H1 (cell line): ENCODE results near the gene IL12RB2. TPM values are rescaled to one million over a fixed set of nuclear protein-coding genes. Genes with fewer than 3 reads are reported as not detected.

Source experiments
- CTCF ChIA-PET: fragments of 300-600 bp; sonication (Branson Sonifier 250); formaldehyde crosslinking; loops from one replicate; lab custom pipeline; 2021; ENCODE audit not compliant: partially characterized antibody; lab: Charles Lee
- POLR2A ChIA-PET: fragments of 300-600 bp; sonication (Branson Sonifier 250); formaldehyde crosslinking; loops from one replicate; lab custom pipeline; 2021; ENCODE audit warnings: inconsistent platforms; ENCODE audit not compliant: partially characterized antibody; lab: Charles Lee
- DNase-seq, 2 experiments: peaks; one replicate each; pipeline versions ENCODE4 v3.0.0 to v3.0.0-alpha.2; 2010 to 2022; ENCODE audit warnings: low spot score in 2 of 2, low read depth in 1 of 2, mixed read lengths in 1 of 2
- FAIRE-seq: peaks from 2 replicates; lab custom pipeline; 2011; peaks lifted over from hg19 to GRCh38; lab: Jason Lieb, UNC
- H2AFZ ChIP-seq: 2 replicates; pipeline ENCODE4 v1.8.1; 2012; ENCODE audit warnings: low read length, inconsistent platforms
- H2AK5ac ChIP-seq: 2 replicates; pipeline ENCODE4 v1.6.1; 2013; ENCODE audit warnings: low read depth, low read length
- H2BK120ac ChIP-seq: replicated peaks from 2 replicates; pipeline ENCODE3; 2013; ENCODE audit warnings: low read depth, low read length, inconsistent platforms
- H2BK12ac ChIP-seq: 2 replicates; pipeline ENCODE4 v1.6.1; 2013; ENCODE audit warnings: low read depth, low read length
- H2BK15ac ChIP-seq: 2 replicates; pipeline ENCODE4 v1.6.1; 2013; ENCODE audit warnings: low read length
- H2BK20ac ChIP-seq: 2 replicates; pipeline ENCODE4 v1.6.1; 2013; ENCODE audit warnings: low read length
- H2BK5ac ChIP-seq: 2 replicates; pipeline ENCODE4 v1.6.1; 2013; ENCODE audit warnings: low read depth, low read length
- H3K14ac ChIP-seq: 2 replicates; pipeline ENCODE4 v1.6.1; 2013; ENCODE audit warnings: inconsistent platforms; ENCODE audit not compliant: insufficient read length
- H3K18ac ChIP-seq: 2 replicates; pipeline ENCODE4 v1.6.1; 2013; ENCODE audit warnings: low read length; ENCODE audit errors: extremely low read depth
- H3K23ac ChIP-seq: 2 replicates; pipeline ENCODE4 v1.6.1; 2013; ENCODE audit warnings: inconsistent platforms; ENCODE audit not compliant: insufficient read length
- H3K23me2 ChIP-seq: 2 replicates; pipeline ENCODE4 v1.6.1; 2013; ENCODE audit warnings: low read depth, low read length
- H3K27ac ChIP-seq: 2 replicates; pipeline ENCODE4 v1.6.1; 2011; ENCODE audit warnings: low read depth, low read length, inconsistent platforms
- H3K27me3 ChIP-seq, 4 experiments: replicated peaks in 1 of 4; 1 replicate in 1 of 4; 2 replicates in 3 of 4; pipeline versions ENCODE4 v1.6.1 to v1.8.1; 2011 to 2013; ENCODE audit warnings: low read length in 3 of 4, mild to moderate bottlenecking in 3 of 4, inconsistent platforms in 2 of 4, mixed read lengths in 2 of 4, moderate library complexity in 1 of 4; ENCODE audit not compliant: control insufficient read depth in 3 of 4, insufficient read depth in 3 of 4; ENCODE audit errors: extremely low read depth in 1 of 4
- H3K36me3 ChIP-seq, 4 experiments: 2 replicates each; pipeline versions ENCODE4 v1.6.1 to v1.8.1; 2011 to 2013; ENCODE audit warnings: mild to moderate bottlenecking in 4 of 4, low read length in 3 of 4, moderate library complexity in 2 of 4, control low read depth in 1 of 4, inconsistent platforms in 1 of 4; ENCODE audit not compliant: insufficient read depth in 4 of 4, control insufficient read depth in 2 of 4
- H3K4ac ChIP-seq: replicated peaks from 2 replicates; pipeline ENCODE3; 2013; ENCODE audit warnings: low read length, low read depth, mixed read lengths, inconsistent platforms; ENCODE audit not compliant: insufficient read length
- H3K4me1 ChIP-seq, 4 experiments: replicated peaks in 1 of 4; 1 replicate in 1 of 4; 2 replicates in 3 of 4; pipeline versions ENCODE4 v1.6.1 to v1.8.1; 2011 to 2013; ENCODE audit warnings: low read length in 3 of 4, inconsistent platforms in 2 of 4, mixed read lengths in 1 of 4; ENCODE audit not compliant: insufficient read depth in 4 of 4, control insufficient read depth in 3 of 4
- H3K4me2 ChIP-seq, 2 experiments: 2 replicates each; pipeline versions ENCODE4 v1.6.1 to v1.8.1; 2011 to 2013; ENCODE audit warnings: low read depth in 2 of 2, low read length in 2 of 2, control low read depth in 1 of 2, inconsistent platforms in 1 of 2, mild to moderate bottlenecking in 1 of 2; ENCODE audit not compliant: insufficient read depth in 1 of 2
- H3K4me3 ChIP-seq, 4 experiments: fragments of 200-600, 300-600 bp in 1 of 4; sonication (generic), shearing (Covaris generic), sonication (Bioruptor Twin) in 1 of 4; 2 replicates each; pipeline versions ENCODE4 v1.5.1 to v1.8.1; 2011 to 2016; ENCODE audit warnings: low read length in 4 of 4, low read depth in 3 of 4, control low read depth in 2 of 4, inconsistent platforms in 2 of 4, mild to moderate bottlenecking in 2 of 4, mixed read lengths in 1 of 4, moderate library complexity in 1 of 4; ENCODE audit not compliant: insufficient read depth in 2 of 4; ENCODE audit errors: extremely low read depth in 1 of 4
- H3K56ac ChIP-seq: replicated peaks from 2 replicates; pipeline ENCODE3; 2013; ENCODE audit warnings: low read depth, mild to moderate bottlenecking, mixed read lengths, low read length, inconsistent platforms; ENCODE audit not compliant: insufficient read length
- H3K79me1 ChIP-seq: 2 replicates; pipeline ENCODE4 v1.6.1; 2013; ENCODE audit warnings: low read depth, low read length, control low read depth
- H3K79me2 ChIP-seq, 2 experiments: 2 replicates each; pipeline versions ENCODE4 v1.6.1 to v1.8.1; 2012 to 2013; ENCODE audit warnings: low read length in 2 of 2, mild to moderate bottlenecking in 2 of 2, inconsistent platforms in 1 of 2; ENCODE audit not compliant: insufficient read depth in 2 of 2, control insufficient read depth in 1 of 2
- H3K9ac ChIP-seq, 4 experiments: replicated peaks in 1 of 4; 1 replicate in 1 of 4; 2 replicates in 3 of 4; pipeline versions ENCODE4 v1.6.1 to v1.8.1; 2011 to 2013; ENCODE audit warnings: low read depth in 3 of 4, low read length in 3 of 4, control low read depth in 2 of 4, mild to moderate bottlenecking in 2 of 4, moderate library complexity in 2 of 4, inconsistent platforms in 1 of 4; ENCODE audit errors: extremely low read depth in 1 of 4
- H3K9me3 ChIP-seq, 2 experiments: 2 replicates each; pipeline versions ENCODE4 v1.6.1 to v1.8.1; 2012 to 2013; ENCODE audit warnings: mild to moderate bottlenecking in 2 of 2, moderate library complexity in 2 of 2, control low read depth in 1 of 2, inconsistent platforms in 1 of 2, low read depth in 1 of 2, low read length in 1 of 2, mixed read lengths in 1 of 2; ENCODE audit not compliant: insufficient read depth in 2 of 2
- H4K20me1 ChIP-seq, 2 experiments: replicated peaks in 1 of 2; 2 replicates each; pipeline versions ENCODE3 to v1.8.1; 2011 to 2013; ENCODE audit warnings: inconsistent platforms in 2 of 2, low read length in 2 of 2, mild to moderate bottlenecking in 1 of 2; ENCODE audit not compliant: insufficient read depth in 2 of 2, control insufficient read depth in 1 of 2
- H4K5ac ChIP-seq: 2 replicates; pipeline ENCODE4 v1.6.1; 2013; ENCODE audit warnings: low read length, low read depth, mixed read lengths, inconsistent platforms; ENCODE audit not compliant: insufficient read length
- H4K8ac ChIP-seq: 2 replicates; pipeline ENCODE4 v1.8.0; 2013; ENCODE audit warnings: mild to moderate bottlenecking, moderate library complexity, low read length, inconsistent platforms; ENCODE audit not compliant: insufficient read depth; ENCODE audit errors: extremely low read depth
- H4K91ac ChIP-seq: replicated peaks from 2 replicates; pipeline ENCODE3; 2013; ENCODE audit warnings: low read length, mixed read lengths, inconsistent platforms; ENCODE audit not compliant: insufficient read length
- TAF1 ChIP-seq: IDR thresholded peaks from 2 replicates; pipeline ENCODE4 v1.6.1; 2011; ENCODE audit warnings: mild to moderate bottlenecking, low read depth, low read length
- WGBS, 2 experiments: shearing (Covaris generic) in 1 of 2; methylation state at CpG; one replicate each; pipeline versions ENCODE4 v1.1.6 to v1.1.7; 2013 to 2015; ENCODE audit warnings: low lambda C conversion rate in 2 of 2, mixed read lengths in 2 of 2, inconsistent platforms in 1 of 2, low coverage in 1 of 2, missing lambda C conversion rate in 1 of 2; ENCODE audit not compliant: insufficient replicate concordance in 2 of 2, insufficient coverage in 1 of 2, insufficient read length in 1 of 2; ENCODE audit errors: extremely low coverage in 1 of 2, missing lambda C conversion rate in 1 of 2; 5-methylcytosine and 5-hydroxymethylcytosine counted together
- polyA plus RNA-seq, 7 experiments: library from polyadenylated mRNA; depleted of rRNA in 3 of 7; stranded (reverse) in 5 of 7; unstranded in 2 of 7; fragments of >200 nt in 5 of 7; fragments of 200-250 nt in 2 of 7; gene quantifications; 1 replicate in 5 of 7; 2 replicates in 1 of 7; 4 replicates in 1 of 7; pipeline versions ENCODE4 v1.2.1 to v1.2.3, GENCODE V29; 2011 to 2013; ENCODE audit warnings: missing spikeins in 2 of 7, mixed read lengths in 2 of 7
- total RNA-seq: library from RNA; stranded (reverse); fragmentation: NEBNext Ultra II Directional; extraction: Animal tissue kit (Norgen Biotek cat#: 25700); gene quantifications from 2 replicates; pipeline ENCODE4 v1.2.1, GENCODE V29; 2021

Gene IL12RB2
- total and polyA plus RNA-seq, 2 of the 8 experiments (the other 6 are each of a cell fraction or from before 2014, with no cell fraction given), result 1.4 TPM

- ChIA-PET POLR2A (interaction anchor here (1.2 to 7.7 kb wide), 2 partner anchors 18 to 26 kb away, joined by 3 to 96 read pairs; no protein-coding TSS in a partner anchor), CTCF (interaction anchor here (0.8 kb wide), 1 partner anchor 57 kb away, joined by 7 read pairs; no protein-coding TSS in a partner anchor)
Observed at GRCh38 chr1:67433837-67434236, 126.2 kb downstream of the IL12RB2 start.

More at GRCh38 chr1:67433837-67434236, 126.2 kb downstream of the IL12RB2 start:
- Histone ChIP-seq H3K14ac (no peak overlapping the region), H3K79me1 (no peaks in the 10 kb centered on the region), H2BK15ac (no peak overlapping the region), H3K9me3 (no peaks in the 10 kb centered on the region), H2BK12ac (no peak overlapping the region), H3K27ac (no peak overlapping the region), H3K27me3 (no peaks in the 10 kb centered on the region), H4K91ac (no peak overlapping the region), H3K4ac (no peak overlapping the region)
- FAIRE-seq, result no peak
- WGBS, 2 experiments, result 91% methylated on average over 2 of the region's 2 CpGs; no CpG with 5 or more reads in 1 of the 2 experiments
- no peak for TF ChIP-seq TAF1
- TF ChIP-seq, all 59 proteins: peak for 0
- Histone ChIP-seq H3K23me2 (peaks cover 5% of the 10 kb centered on the region), H3K18ac (no peak overlapping the region), H3K56ac (no peak overlapping the region), H3K36me3 (peaks cover 0 to 6% (median 2%) of the 10 kb centered on the region in 4 experiments; a peak in 3 of 8 replicates), H3K4me1 (peaks cover 0 to 12% (median 2%) of the 10 kb centered on the region in 4 experiments; a peak in 3 of 7 replicates), H4K20me1 (peaks cover 8 to 9% of the 10 kb centered on the region in 2 experiments), H2BK120ac (no peak overlapping the region), H4K5ac (no peak overlapping the region), H4K8ac (no peak overlapping the region), H3K4me3 (no peak overlapping the region), H3K23ac (no peak overlapping the region), H3K9ac (no peak overlapping the region), H2AK5ac (no peak overlapping the region), H2BK20ac (no peak overlapping the region), H2BK5ac (no peak overlapping the region), H2AFZ (no peak overlapping the region), H3K79me2 (peaks cover 10 to 23% of the 10 kb centered on the region in 2 experiments), H3K4me2 (no peak overlapping the region)
- DNase-seq, result no peak
